ENCODE results near the gene FAM219A. TPM values are rescaled to one million over a fixed set of nuclear protein-coding genes. Genes with fewer than 3 reads are reported as not detected.

The FAM219A gene
- total RNA-seq, 4 donors from 2014 or later = 6.6 to 14.3 (median 10.5) TPM

DNA sequence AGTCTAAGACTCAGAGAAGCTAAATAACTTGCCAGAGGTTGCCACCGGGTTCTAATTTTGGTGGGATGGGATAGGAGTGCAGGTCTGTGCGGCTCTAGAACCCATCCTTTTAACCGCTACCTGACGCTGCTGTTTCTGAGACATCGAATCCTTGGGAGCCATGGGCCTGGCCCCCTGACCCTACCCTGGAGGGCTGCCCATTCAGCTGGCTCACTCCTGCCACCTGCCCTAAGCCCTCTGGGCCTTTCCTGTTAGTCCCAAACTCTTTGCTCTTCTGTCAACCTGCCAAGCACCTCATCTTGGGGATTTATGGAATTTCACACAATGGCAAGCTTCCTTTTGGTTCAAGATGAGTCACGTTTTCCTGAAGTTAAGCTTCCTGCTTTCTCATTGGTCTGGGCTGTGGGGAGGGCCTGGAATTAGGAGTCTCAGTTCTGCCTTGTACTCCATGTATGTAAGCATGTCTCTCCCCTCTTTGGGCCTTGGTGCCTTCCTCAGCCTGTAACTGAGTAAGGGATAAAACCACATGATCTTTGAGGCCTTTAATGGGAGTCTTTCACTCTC is 37.9 kb upstream of the FAM219A start:
- no peak for DNase-seq

DNA sequence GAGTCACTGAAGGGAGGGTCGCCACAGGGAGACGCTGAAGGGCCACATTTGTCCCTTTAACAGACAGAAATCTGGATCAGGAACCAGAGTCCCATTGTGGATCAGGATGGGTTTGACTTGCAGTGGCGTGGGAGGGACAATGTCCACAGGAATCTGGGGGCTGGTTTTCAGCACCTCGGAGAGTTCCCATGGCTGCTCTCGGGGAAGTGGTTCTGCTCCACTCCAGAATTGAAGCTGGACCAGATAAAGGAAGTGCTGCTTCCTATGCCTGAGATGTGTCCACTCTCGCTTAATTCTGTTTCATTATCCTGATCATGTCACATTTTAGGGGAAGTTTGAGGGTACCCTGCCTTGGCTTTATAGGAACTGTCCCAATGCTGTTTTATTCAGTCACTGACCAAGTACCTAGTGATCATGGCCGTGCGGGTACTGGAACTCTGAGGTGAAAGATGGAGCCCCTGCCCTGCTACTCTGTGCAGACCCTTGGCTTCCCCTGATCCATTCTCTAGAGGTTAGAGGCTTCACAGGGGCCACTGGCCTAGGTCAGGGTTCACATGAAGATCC is 35.7 kb upstream of the FAM219A start:
- Histone ChIP-seq H3K4me1 (no peaks in the 10 kb centered on the region), H3K27me3 (no peaks in the 10 kb centered on the region), H3K4me3 (replicated peaks in 1 of 3) (no peak overlapping the region), H3K36me3 (no peaks in the 10 kb centered on the region), H3K27ac (no peak overlapping the region), H3K9me3 (no peaks in the 10 kb centered on the region)
- peak; percentile 37 to 56 for DNase-seq
- intact Hi-C loops (cut with DNase I) = no loop called here
- no peak for TF ChIP-seq POLR2A (IDR thresholded peaks at IDR 0.05)
- TF ChIP-seq, protein P1, sequence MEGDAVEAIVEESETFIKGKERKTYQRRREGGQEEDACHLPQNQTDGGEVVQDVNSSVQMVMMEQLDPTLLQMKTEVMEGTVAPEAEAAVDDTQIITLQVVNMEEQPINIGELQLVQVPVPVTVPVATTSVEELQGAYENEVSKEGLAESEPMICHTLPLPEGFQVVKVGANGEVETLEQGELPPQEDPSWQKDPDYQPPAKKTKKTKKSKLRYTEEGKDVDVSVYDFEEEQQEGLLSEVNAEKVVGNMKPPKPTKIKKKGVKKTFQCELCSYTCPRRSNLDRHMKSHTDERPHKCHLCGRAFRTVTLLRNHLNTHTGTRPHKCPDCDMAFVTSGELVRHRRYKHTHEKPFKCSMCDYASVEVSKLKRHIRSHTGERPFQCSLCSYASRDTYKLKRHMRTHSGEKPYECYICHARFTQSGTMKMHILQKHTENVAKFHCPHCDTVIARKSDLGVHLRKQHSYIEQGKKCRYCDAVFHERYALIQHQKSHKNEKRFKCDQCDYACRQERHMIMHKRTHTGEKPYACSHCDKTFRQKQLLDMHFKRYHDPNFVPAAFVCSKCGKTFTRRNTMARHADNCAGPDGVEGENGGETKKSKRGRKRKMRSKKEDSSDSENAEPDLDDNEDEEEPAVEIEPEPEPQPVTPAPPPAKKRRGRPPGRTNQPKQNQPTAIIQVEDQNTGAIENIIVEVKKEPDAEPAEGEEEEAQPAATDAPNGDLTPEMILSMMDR (IDR thresholded peaks at IDR 0.05) = no peak
- WGBS, 2 donors = 35 to 39% methylated on average over 7 to 8 of the region's 8 CpGs

More for the DNA sequence above, 37.9 kb upstream of the FAM219A start:
- TF ChIP-seq, protein P1 (IDR thresholded peaks at IDR 0.05) = no peak
- TF ChIP-seq POLR2A (IDR thresholded peaks at IDR 0.05) = no peak
- no peaks in the 10 kb centered on the region for H3K36me3 ChIP-seq
- 81 to 90% methylated on average over 6 of the region's 6 CpGs for WGBS, 2 donors
- H3K27me3 ChIP-seq = no peaks in the 10 kb centered on the region
- H3K4me1 ChIP-seq = no peaks in the 10 kb centered on the region
- intact Hi-C loops (cut with DNase I) = no loop called here
- H3K27ac ChIP-seq = no peak overlapping the region
- H3K4me3 ChIP-seq (replicated peaks in 1 of 3) = no peak overlapping the region
- H3K9me3 ChIP-seq = no peaks in the 10 kb centered on the region

DNA sequence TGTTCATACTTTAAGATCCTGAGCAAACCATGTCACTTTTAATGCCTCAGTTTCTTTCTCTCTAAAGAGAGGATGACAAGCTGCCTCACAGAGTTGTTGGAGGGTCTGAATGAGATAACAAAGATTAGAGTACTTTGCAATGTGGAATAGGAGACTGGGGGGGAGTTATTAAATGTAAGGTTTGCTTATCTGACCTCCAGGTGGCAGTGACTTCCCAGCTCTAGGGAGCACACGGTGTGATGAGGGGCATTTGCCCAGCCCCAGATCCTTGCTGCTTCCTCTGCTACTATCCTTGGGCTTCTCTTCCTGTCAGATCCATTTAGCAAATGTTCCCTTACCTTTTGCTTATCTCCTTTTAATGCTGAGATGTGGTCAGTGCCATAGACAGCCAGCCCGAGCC is 33.7 kb upstream of the FAM219A start:
- no peaks in the 10 kb centered on the region for H3K27me3 ChIP-seq
- 29 to 54% methylated on average over 2 of the region's 2 CpGs for WGBS, 2 donors
- no peak overlapping the region for H3K4me3 ChIP-seq (replicated peaks in 1 of 3)
- TF ChIP-seq, protein P1 (IDR thresholded peaks at IDR 0.05) = no peak
- TF ChIP-seq POLR2A (IDR thresholded peaks at IDR 0.05) = no peak
- no peak for DNase-seq
- intact Hi-C loops (cut with DNase I) = no loop called here
- H3K27ac ChIP-seq = no peak overlapping the region
- no peaks in the 10 kb centered on the region for H3K36me3 ChIP-seq
- no peaks in the 10 kb centered on the region for H3K9me3 ChIP-seq
- H3K4me1 ChIP-seq = no peaks in the 10 kb centered on the region

DNA sequence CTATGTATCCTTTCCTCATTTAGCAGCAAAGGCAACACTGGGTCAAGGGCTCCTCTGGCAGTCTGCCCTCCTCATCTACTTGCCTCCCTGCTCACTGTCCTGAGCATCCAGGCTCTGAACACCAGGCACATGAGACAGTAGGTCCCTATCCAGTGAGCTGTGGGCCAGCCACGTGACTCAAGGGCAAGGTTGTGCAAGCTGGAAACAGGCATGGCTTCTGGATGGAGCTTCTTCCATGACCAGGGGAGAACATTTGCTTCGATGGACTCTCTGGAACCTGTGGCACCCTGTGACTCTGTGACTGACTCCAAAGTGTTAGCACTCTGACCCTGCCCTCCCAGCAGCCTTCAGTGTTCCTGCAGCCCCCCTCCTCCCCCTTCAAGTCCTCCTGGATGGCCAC is 33.2 kb upstream of the FAM219A start:
- 45 to 71% methylated on average over 2 of the region's 2 CpGs for WGBS, 2 donors
- Histone ChIP-seq H3K4me1 (no peaks in the 10 kb centered on the region), H3K27me3 (no peaks in the 10 kb centered on the region), H3K9me3 (no peaks in the 10 kb centered on the region), H3K4me3 (replicated peaks in 1 of 3) (no peak overlapping the region), H3K36me3 (no peaks in the 10 kb centered on the region), H3K27ac (no peak overlapping the region)
- DNase-seq = no peak
- intact Hi-C loops (cut with DNase I) = no loop called here
- no peak for TF ChIP-seq POLR2A (IDR thresholded peaks at IDR 0.05)
- TF ChIP-seq, protein P1 (IDR thresholded peaks at IDR 0.05) = no peak

DNA sequence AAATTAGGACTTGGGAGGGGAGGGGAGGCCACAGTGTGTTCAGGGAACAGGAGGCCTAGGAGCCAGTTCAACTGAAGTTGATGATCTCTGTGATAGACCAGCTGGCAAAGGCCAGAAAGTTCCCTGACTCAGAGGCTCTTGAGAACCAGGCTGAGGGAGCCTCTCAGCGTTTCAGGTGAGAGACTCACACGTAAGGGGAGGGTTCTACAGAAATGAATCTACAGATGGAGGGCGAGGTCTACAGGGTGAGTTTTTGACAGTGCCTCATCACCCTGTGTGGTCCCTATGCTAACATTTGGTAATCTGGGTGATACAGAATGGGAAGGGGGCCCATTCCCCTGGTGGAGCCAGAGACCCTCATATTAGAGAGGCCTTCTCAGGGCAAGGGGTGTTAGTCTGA is 32.4 kb upstream of the FAM219A start:
- 56 to 68% methylated on average over 3 of the region's 3 CpGs for WGBS, 2 donors
- H3K4me1 ChIP-seq = no peaks in the 10 kb centered on the region
- intact Hi-C loops (cut with DNase I) = no loop called here
- no peak overlapping the region for H3K27ac ChIP-seq
- no peaks in the 10 kb centered on the region for H3K27me3 ChIP-seq
- no peaks in the 10 kb centered on the region for H3K36me3 ChIP-seq
- no peak for DNase-seq
- TF ChIP-seq, protein P1 (IDR thresholded peaks at IDR 0.05) = no peak
- TF ChIP-seq POLR2A (IDR thresholded peaks at IDR 0.05) = no peak
- H3K9me3 ChIP-seq = no peaks in the 10 kb centered on the region
- no peak overlapping the region for H3K4me3 ChIP-seq (replicated peaks in 1 of 3)
